ENCODE data around the gene SLC22A16.
"Not testable (repeated sequence)": the region's sequence is repeated elsewhere in the genome, so short reads cannot be mapped to it uniquely, and the experiment has no call there.

SLC22A16 gene

GRCh38 chr6:110476046-110476849 lies at the start of gene SLC22A16:
Gene SLC22A16, minus strand, starts transcription at chr6:110476613. Its CDS starts 39 bp downstream, at chr6:110476574.
- no peak for DNase-seq (ENCODE audit: low read depth in 2 of 3, low spot score in 2 of 3)

- no peak for DNase-seq (ENCODE audit: low read depth in 2 of 3, low spot score in 2 of 3)
Measured at GRCh38 chr6:110525001-110525400, 48.6 kb upstream of the SLC22A16 start.

GRCh38 chr6:110524305-110524704 lies 47.9 kb upstream of the SLC22A16 start:
- no peak for DNase-seq (ENCODE audit: low read depth in 2 of 3, low spot score in 2 of 3)

GRCh38 chr6:110523451-110524021 lies 47.1 kb upstream of the SLC22A16 start:
- no peak for DNase-seq (ENCODE audit: low read depth in 2 of 3, low spot score in 2 of 3)

GRCh38 chr6:110522427-110522826 lies 46.0 kb upstream of the SLC22A16 start:
- no peak for DNase-seq (ENCODE audit: low read depth in 2 of 3, low spot score in 2 of 3)

GRCh38 chr6:110520992-110521543 lies 44.7 kb upstream of the SLC22A16 start:
- DNase-seq (ENCODE audit: low read depth in 2 of 3, low spot score in 2 of 3): no peak

- DNase-seq (ENCODE audit: low read depth in 2 of 3, low spot score in 2 of 3): no peak
Measured at GRCh38 chr6:110520209-110520965, 44.0 kb upstream of the SLC22A16 start.

GRCh38 chr6:110517601-110518281 lies 41.3 kb upstream of the SLC22A16 start:
- DNase-seq (ENCODE audit: low read depth in 2 of 3, low spot score in 2 of 3): no peak

- no peak for DNase-seq (ENCODE audit: low read depth in 2 of 3, low spot score in 2 of 3)
Measured at GRCh38 chr6:110517034-110517433, 40.6 kb upstream of the SLC22A16 start.

- DNase-seq (ENCODE audit: low read depth in 2 of 3, low spot score in 2 of 3): no peak
Measured at GRCh38 chr6:110514818-110515217, 38.4 kb upstream of the SLC22A16 start.

GRCh38 chr6:110512991-110513390 lies 36.6 kb upstream of the SLC22A16 start:
- no peak for DNase-seq (ENCODE audit: low read depth in 2 of 3, low spot score in 2 of 3)

- not testable (repeated sequence) for DNase-seq (ENCODE audit: low read depth in 2 of 3, low spot score in 2 of 3)
Measured at GRCh38 chr6:110512549-110512948, 36.1 kb upstream of the SLC22A16 start.

- no peak for DNase-seq (ENCODE audit: low read depth in 2 of 3, low spot score in 2 of 3)
Measured at GRCh38 chr6:110511401-110511800, 35.0 kb upstream of the SLC22A16 start.

- DNase-seq (ENCODE audit: low read depth in 2 of 3, low spot score in 2 of 3): no peak
Measured at GRCh38 chr6:110509617-110510241, 33.3 kb upstream of the SLC22A16 start.

- not testable (repeated sequence) for DNase-seq (ENCODE audit: low read depth in 2 of 3, low spot score in 2 of 3)
Measured at GRCh38 chr6:110504891-110505290, 28.5 kb upstream of the SLC22A16 start.

GRCh38 chr6:110495949-110496348 lies 19.5 kb upstream of the SLC22A16 start:
- no peak for DNase-seq (ENCODE audit: low read depth in 2 of 3, low spot score in 2 of 3)

- DNase-seq (ENCODE audit: low read depth in 2 of 3, low spot score in 2 of 3): no peak
Measured at GRCh38 chr6:110493253-110493800, 16.9 kb upstream of the SLC22A16 start.

GRCh38 chr6:110492584-110492983 lies 16.2 kb upstream of the SLC22A16 start:
- DNase-seq (ENCODE audit: low read depth in 2 of 3, low spot score in 2 of 3): no peak

- no peak for DNase-seq (ENCODE audit: low read depth in 2 of 3, low spot score in 2 of 3)
Measured at GRCh38 chr6:110491644-110492317, 15.4 kb upstream of the SLC22A16 start.

GRCh38 chr6:110491299-110491643 lies 14.9 kb upstream of the SLC22A16 start:
- no peak for DNase-seq (ENCODE audit: low read depth in 2 of 3, low spot score in 2 of 3)

All from activated CD8-positive, alpha-beta memory T cell treated with anti-CD3 and anti-CD28 coated beads for 48 hours (primary cell).